HEK293 (cell line): ENCODE data around the gene PCNX4.

Experiments
- CTCF ChIA-PET: fragments of 350-600 bp; formaldehyde crosslinking; extraction: SDS; loops from one replicate; lab custom pipeline; 2021; ENCODE audit warnings: antibody characterized with exemption; lab: Yijun Ruan, JAX
- POLR2A ChIA-PET: fragments of 300-600 bp; formaldehyde crosslinking; extraction: SDS; loops from one replicate; lab custom pipeline; 2020; ENCODE audit warnings: antibody characterized with exemption, inconsistent platforms; lab: Yijun Ruan, JAX
- H3K27ac ChIP-seq: fragments of 200-500 bp; sonication (Bioruptor generic); 2 replicates; pipeline ENCODE4 v1.5.1; 2014; ENCODE audit warnings: low read depth, low read length, control low read depth, inconsistent platforms; ENCODE audit errors: extremely low read depth
- H3K36me3 ChIP-seq, 2 experiments: fragments of 200-500 bp in 1 of 2; sonication (Bioruptor generic) in 1 of 2; 1 replicate in 1 of 2; 2 replicates in 1 of 2; pipeline ENCODE4 v1.5.1; 2014 to 2017; ENCODE audit warnings: inconsistent platforms in 2 of 2, low read length in 2 of 2; ENCODE audit not compliant: control insufficient read depth in 2 of 2, insufficient read depth in 1 of 2
- H3K4me1 ChIP-seq: fragments of 200-500 bp; sonication (Bioruptor generic); 2 replicates; pipeline ENCODE4 v1.5.1; 2014; ENCODE audit warnings: mild to moderate bottlenecking, low read length, inconsistent platforms; ENCODE audit not compliant: control insufficient read depth, insufficient read depth
- H3K4me3 ChIP-seq: 2 replicates; pipeline ENCODE4 v1.5.1; 2011; ENCODE audit warnings: low read depth, mild to moderate bottlenecking, control low read depth, low read length, moderate library complexity
- H3K9me3 ChIP-seq: fragments of 200-500 bp; sonication (Bioruptor generic); 2 replicates; pipeline ENCODE4 v1.5.1; 2014; ENCODE audit warnings: low read depth, low read length, inconsistent platforms; ENCODE audit not compliant: control insufficient read depth, insufficient read depth
- CTCF ChIP-seq: fragments of 450-650 bp; formaldehyde crosslinking; IDR thresholded peaks from 2 replicates; pipeline ENCODE4 v1.5.1; 2016; ENCODE audit warnings: missing biosample characterization, missing genetic modification characterization
- KLF10 ChIP-seq: fragments of 450-650 bp; IDR thresholded peaks from 2 replicates; pipeline ENCODE4 v1.5.1; 2018; ENCODE audit warnings: missing biosample characterization, mild to moderate bottlenecking, missing genetic modification characterization
- PATZ1 ChIP-seq: fragments of 450-650 bp; formaldehyde crosslinking; IDR thresholded peaks from 2 replicates; pipeline ENCODE4 v1.5.1; 2016; ENCODE audit warnings: missing biosample characterization, missing genetic modification characterization
- ZBTB17 ChIP-seq: fragments of 450-650 bp; formaldehyde crosslinking; IDR thresholded peaks from 2 replicates; pipeline ENCODE4 v1.5.1; 2016; ENCODE audit warnings: missing biosample characterization, missing genetic modification characterization
- ZBTB44 ChIP-seq: fragments of 450-650 bp; IDR thresholded peaks from 2 replicates; pipeline ENCODE4 v1.5.1; 2018; ENCODE audit warnings: missing biosample characterization, mild to moderate bottlenecking, missing genetic modification characterization
- ZBTB6 ChIP-seq: fragments of 450-650 bp; formaldehyde crosslinking; IDR thresholded peaks from 2 replicates; pipeline ENCODE4 v1.5.1; 2017; ENCODE audit warnings: missing biosample characterization, missing genetic modification characterization
- ZEB2 ChIP-seq: fragments of 450-650 bp; formaldehyde crosslinking; IDR thresholded peaks from 2 replicates; pipeline ENCODE4 v1.5.1; 2016; ENCODE audit warnings: missing biosample characterization, missing genetic modification characterization
- ZNF10 ChIP-seq: fragments of 450-650 bp; formaldehyde crosslinking; IDR thresholded peaks from 2 replicates; pipeline ENCODE4 v1.5.1; 2017; ENCODE audit warnings: missing biosample characterization, missing genetic modification characterization
- ZNF138 ChIP-seq: fragments of 450-650 bp; formaldehyde crosslinking; IDR thresholded peaks from 2 replicates; pipeline ENCODE4 v1.5.1; 2016; ENCODE audit warnings: missing biosample characterization, missing genetic modification characterization, borderline replicate concordance
- ZNF155 ChIP-seq: fragments of 450-650 bp; formaldehyde crosslinking; IDR thresholded peaks from 2 replicates; pipeline ENCODE4 v1.5.1; 2016; ENCODE audit warnings: missing biosample characterization, missing genetic modification characterization
- ZNF169 ChIP-seq: fragments of 450-650 bp; formaldehyde crosslinking; IDR thresholded peaks from 2 replicates; pipeline ENCODE4 v1.5.1; 2016; ENCODE audit warnings: missing biosample characterization, missing genetic modification characterization
- ZNF280C ChIP-seq: fragments of 450-650 bp; formaldehyde crosslinking; IDR thresholded peaks from 2 replicates; pipeline ENCODE4 v1.5.1; 2016; ENCODE audit warnings: missing biosample characterization, missing genetic modification characterization
- ZNF521 ChIP-seq: fragments of 450-650 bp; formaldehyde crosslinking; IDR thresholded peaks from 2 replicates; pipeline ENCODE4 v1.5.1; 2017; ENCODE audit warnings: missing biosample characterization, mild to moderate bottlenecking, missing genetic modification characterization
- ZNF555 ChIP-seq: fragments of 450-650 bp; formaldehyde crosslinking; conservative IDR thresholded peaks from 2 replicates; pipeline ENCODE4 v1.5.1; 2017; ENCODE audit warnings: missing biosample characterization, mild to moderate bottlenecking, missing genetic modification characterization, inconsistent platforms
- ZNF621 ChIP-seq: fragments of 450-650 bp; formaldehyde crosslinking; IDR thresholded peaks from 2 replicates; pipeline ENCODE4 v1.5.1; 2017; ENCODE audit warnings: missing biosample characterization, missing genetic modification characterization
- ZNF660 ChIP-seq: fragments of 450-650 bp; IDR thresholded peaks from 2 replicates; pipeline ENCODE4 v1.5.1; 2018; ENCODE audit warnings: missing biosample characterization, mild to moderate bottlenecking, missing genetic modification characterization
- ZNF664 ChIP-seq: fragments of 450-650 bp; formaldehyde crosslinking; IDR thresholded peaks from 2 replicates; pipeline ENCODE4 v1.5.1; 2016; ENCODE audit warnings: missing biosample characterization, missing genetic modification characterization
- ZNF707 ChIP-seq: fragments of 450-650 bp; formaldehyde crosslinking; IDR thresholded peaks from 2 replicates; pipeline ENCODE4 v1.5.1; 2016; ENCODE audit warnings: missing biosample characterization, missing genetic modification characterization

The PCNX4 gene

GRCh38 chr14:60163693-60164092 lies 72.0 kb downstream of the PCNX4 start:
- CTCF ChIA-PET: interaction anchor here (0.6 to 2.1 kb wide), 5 partner anchors 10 to 199 kb away, joined by 3 to 6 read pairs (median 4); no protein-coding TSS in a partner anchor
- TF ChIP-seq ZEB2 (tag by site-specific recombination): no peak
- TF ChIP-seq ZBTB17: peak; percentile 73
- H3K27ac ChIP-seq: no peak overlapping the region
- H3K9me3 ChIP-seq: no peaks in the 10 kb centered on the region
- H3K4me1 ChIP-seq: peaks cover 15% of the 10 kb centered on the region
- no peaks in the 10 kb centered on the region for H3K36me3 ChIP-seq
- POLR2A ChIA-PET: no interaction called here
- no peak overlapping the region for H3K4me3 ChIP-seq

GRCh38 chr14:60164404-60164711 lies 72.6 kb downstream of the PCNX4 start:
- ChIA-PET CTCF (interaction anchor here (0.6 to 2.1 kb wide), 6 partner anchors 9 to 203 kb away, joined by 3 to 6 read pairs (median 4); no protein-coding TSS in a partner anchor), POLR2A (interaction anchor here (1.0 to 1.6 kb wide), 4 partner anchors 69 to 680 kb away, joined by 3 to 7 read pairs (median 4); partner anchors contain the start of genes JKAMP, L3HYPDH, PCNX4 and PPM1A)
- TF ChIP-seq PATZ1: no peak
- no peak for TF ChIP-seq ZNF521
- no peak for TF ChIP-seq ZNF138 (tag by site-specific recombination)
- TF ChIP-seq ZNF280C (tag by site-specific recombination): no peak
- peak; percentile 54; the same call in 1 of the 2 replicates for TF ChIP-seq ZNF10 (tag by site-specific recombination)
- TF ChIP-seq ZBTB44: no peak
- TF ChIP-seq ZNF664: 0 out of 2 replicates have a peak, but pooled peaks have one; percentile 6
- TF ChIP-seq ZNF660 (tag by site-specific recombination): 0 out of 2 replicates have a peak, but pooled peaks have one; percentile 28
- no peak for TF ChIP-seq ZNF169
- no peaks in the 10 kb centered on the region for H3K36me3 ChIP-seq
- no peaks in the 10 kb centered on the region for H3K9me3 ChIP-seq
- peak overlapping the region; percentile 93 for H3K4me3 ChIP-seq
- H3K4me1 ChIP-seq: peaks cover 9% of the 10 kb centered on the region
- peak overlapping the region; percentile 79 for H3K27ac ChIP-seq

GRCh38 chr14:60164712-60165546 lies 73.2 kb downstream of the PCNX4 start, which contains the start of gene DHRS7:
DHRS7 (minus strand) TSS chr14:60165398; CDS start chr14:60165309, 89 bp downstream.
- no peaks in the 10 kb centered on the region for H3K36me3 ChIP-seq
- peaks cover 8% of the 10 kb centered on the region; the same call in 1 of the 2 replicates for H3K4me1 ChIP-seq
- no peaks in the 10 kb centered on the region for H3K9me3 ChIP-seq
- ChIA-PET CTCF (interaction anchor here (0.5 to 2.1 kb wide), 12 partner anchors 12 to 203 kb away, joined by 3 to 11 read pairs (median 4); no protein-coding TSS in a partner anchor), POLR2A (interaction anchor here (0.6 to 1.6 kb wide), 7 partner anchors 70 to 681 kb away, joined by 3 to 7 read pairs (median 4); partner anchors contain the start of genes JKAMP, L3HYPDH, PCNX4 and PPM1A)
- H3K4me3 ChIP-seq: peak within 1 kb of the TSS; percentile 93
- H3K27ac ChIP-seq: peak within 1 kb of the TSS; percentile 79
- TF ChIP-seq ZNF621 (no peak), ZBTB6 (tag by site-specific recombination) (0 out of 2 replicates have a peak, but pooled peaks have one; percentile 2), ZNF707 (tag by site-specific recombination) (no peak), ZNF555 (tag by site-specific recombination) (no peak), ZNF155 (tag by site-specific recombination) (no peak), CTCF (tag by site-specific recombination) (peak; percentile 70), KLF10 (tag by site-specific recombination) (no peak), PATZ1 (0 out of 2 replicates have a peak, but pooled peaks have one; percentile 13)
